HG02840 (cell line): ENCODE data around the gene KRT14.
"Not testable (repeated sequence)": the region's sequence is repeated elsewhere in the genome, so short reads cannot be mapped to it uniquely, and the experiment has no call there.

ENCODE experiments used
- ATAC-seq: cut with Tn5 transposase; IDR thresholded peaks from one replicate; pipeline ENCODE4 v1.9.1; 2021; ENCODE audit warnings: mild to moderate bottlenecking, moderate library complexity, moderate number of reproducible peaks; ENCODE audit not compliant: unreplicated experiment, low FRiP score

KRT14 gene

GRCh38 chr17:41610965-41611640 is 24.4 kb upstream of the KRT14 start:
- no peak for ATAC-seq

DNA sequence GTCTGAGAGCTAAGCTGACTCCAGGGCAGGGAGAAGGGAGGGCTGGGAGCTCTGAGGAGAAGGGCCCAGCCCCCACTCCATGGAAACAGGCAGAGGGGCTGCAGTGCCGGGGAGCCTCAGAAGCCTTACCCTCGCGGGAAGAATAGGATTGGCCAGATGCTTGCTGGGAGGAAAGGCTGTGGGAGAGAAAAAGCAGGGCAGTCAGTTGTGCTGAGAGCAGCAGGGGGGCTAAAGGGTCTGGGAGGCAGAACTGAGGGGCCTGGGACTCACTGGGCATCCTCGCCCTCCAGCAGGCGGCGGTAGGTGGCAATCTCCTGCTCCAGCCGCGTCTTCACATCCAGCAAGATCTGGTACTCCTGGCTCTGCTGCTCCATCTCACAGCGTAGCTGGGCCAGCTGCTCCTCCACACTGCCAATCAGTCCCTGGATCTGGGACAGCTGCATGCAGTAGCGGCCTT is 23.4 kb upstream of the KRT14 start:
- ATAC-seq: not testable (repeated sequence)

- not testable (repeated sequence) for ATAC-seq
Measured at GRCh38 chr17:41606930-41607329, 20.2 kb upstream of the KRT14 start.

DNA sequence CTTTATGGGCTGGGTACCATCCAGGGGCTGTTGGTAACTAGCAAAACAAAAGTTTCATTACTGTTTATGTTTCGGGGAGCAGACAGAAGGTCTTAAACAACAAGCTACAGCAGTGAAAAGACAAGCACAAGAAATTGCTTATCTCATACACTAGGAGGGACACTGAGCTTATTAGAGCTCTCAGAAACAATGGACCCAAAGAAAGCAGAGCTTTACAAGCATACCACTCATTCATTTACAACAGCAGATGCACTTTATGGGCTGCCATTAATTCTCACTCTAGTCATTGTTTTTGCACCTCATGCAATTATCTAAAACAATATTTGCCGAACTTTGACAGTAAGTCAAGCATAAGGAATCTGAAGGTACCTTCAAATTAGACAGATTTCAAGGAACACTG is 15.8 kb upstream of the KRT14 start:
- no peak for ATAC-seq

DNA sequence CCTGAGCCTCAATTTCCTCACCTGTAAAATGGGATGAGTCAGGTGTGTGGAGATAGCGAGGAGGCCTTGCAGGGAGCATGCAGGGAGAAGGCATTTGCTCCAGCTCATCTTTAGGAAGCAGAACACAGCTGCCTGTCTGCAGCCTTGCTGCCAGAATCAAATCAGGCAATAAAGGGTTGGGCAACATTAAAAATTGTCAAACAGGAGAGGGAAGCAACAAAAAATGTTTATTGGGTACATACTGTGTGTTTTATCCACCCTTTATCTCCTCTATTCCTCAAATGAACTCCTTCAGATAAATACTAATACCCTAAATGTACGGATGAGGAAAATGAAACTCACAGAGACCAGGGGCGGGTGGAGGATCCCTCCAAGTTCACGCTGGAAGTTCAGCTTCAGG is 13.6 kb upstream of the KRT14 start:
- no peak for ATAC-seq

DNA sequence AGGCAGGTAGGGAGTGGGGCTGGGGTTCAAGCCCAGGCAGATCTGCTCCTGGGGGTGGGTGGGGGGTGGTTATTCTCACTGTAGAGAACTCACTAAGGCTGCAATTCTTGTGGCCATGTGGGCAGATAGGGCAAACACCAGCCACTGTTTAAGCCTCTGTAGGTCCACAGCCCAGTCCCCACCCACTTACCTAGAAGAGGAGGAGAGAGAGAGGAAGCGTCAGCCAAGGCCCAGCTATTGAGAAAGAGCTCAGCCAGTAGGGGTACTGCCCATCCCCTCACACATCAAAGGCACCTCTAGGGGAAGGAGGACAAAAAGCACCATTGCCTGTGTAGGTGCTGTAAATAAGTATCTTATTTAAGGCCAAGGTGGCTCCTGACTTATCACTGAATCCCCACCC is 13.0 kb upstream of the KRT14 start:
- no peak for ATAC-seq

- no peak for ATAC-seq
Measured at GRCh38 chr17:41595585-41595984, 8.9 kb upstream of the KRT14 start.

DNA sequence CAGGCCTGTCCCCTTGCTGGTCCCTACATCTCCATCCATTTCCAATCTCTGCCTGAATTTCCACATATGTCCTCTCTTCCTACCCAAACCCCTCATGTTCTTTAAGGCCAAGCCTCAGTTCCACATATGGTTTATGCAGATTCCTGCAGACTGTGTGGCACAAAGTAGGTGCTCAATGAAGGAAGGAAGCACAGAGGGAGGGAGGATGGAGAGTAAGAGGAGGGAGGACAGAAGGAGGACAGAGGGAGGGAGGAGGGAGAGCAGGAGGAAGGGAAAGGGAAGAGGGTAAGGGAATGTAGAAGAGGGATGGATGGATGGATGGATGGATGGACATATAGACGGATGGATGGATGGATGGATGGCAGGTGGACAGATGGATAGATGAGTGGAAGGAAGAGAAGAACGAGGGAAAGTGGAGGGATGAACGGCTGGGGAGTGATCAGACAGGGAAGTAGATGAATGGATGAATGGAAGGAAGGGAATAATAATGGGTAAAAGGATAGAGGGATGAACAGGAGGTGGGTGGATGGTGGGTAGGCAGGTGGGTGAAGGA is 7.7 kb upstream of the KRT14 start:
- no peak for ATAC-seq

GRCh38 chr17:41593306-41593981 is 6.7 kb upstream of the KRT14 start:
- ATAC-seq: no peak

- no peak for ATAC-seq
Measured at GRCh38 chr17:41592601-41593305, 6.1 kb upstream of the KRT14 start.

DNA sequence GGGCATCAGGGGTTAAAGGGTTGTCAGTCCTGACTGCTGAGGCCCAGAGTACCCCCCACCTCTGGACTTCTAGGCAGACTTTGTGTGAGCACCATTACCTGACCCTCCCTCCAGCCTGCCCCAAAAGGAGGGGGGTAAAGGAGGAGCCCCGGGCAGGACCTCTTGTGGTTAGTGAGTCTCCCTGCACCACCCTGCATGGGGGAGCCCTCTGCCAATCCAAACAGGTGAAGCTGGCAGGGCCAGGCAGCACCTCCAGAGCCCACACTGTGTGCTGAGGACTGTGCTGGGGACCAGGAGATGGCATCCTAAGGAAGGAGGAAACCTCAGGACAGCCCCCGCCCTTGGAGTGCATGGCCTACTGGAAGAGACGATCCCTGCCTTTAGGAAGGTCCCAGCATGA is 2.6 kb upstream of the KRT14 start:
- no peak for ATAC-seq

DNA sequence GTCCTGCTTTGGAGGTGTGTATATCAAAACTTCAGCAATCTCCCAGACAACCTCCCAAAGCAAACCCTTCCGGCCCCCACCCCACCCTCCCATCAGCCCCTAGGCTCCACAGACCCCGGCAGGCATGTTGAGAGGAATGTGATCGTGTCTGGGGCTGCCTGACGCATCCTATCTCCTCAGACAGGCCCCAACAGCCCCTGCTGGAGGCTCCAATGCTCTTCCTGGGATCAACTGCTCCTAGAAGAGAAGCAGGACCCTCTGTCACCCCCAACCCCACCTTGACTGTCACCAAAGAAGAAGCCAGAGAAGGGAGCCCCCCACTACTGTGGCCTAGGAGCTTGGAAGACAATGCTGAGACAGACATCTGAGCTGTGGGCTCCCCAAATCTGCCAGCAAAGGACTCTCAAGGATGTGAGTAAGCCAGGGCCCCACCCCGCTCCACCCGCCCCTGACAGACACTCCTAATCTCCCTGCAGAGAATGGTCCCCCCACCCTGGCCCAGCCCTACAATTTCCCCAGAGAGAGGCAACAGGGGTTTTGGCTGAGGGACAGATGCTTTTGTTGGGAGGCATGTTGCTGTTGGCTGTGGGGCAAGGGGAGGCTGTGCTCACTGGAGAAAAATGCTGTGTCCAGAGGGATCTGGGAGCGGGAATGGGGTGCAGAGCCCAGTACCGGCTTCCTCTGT is 1.6 kb upstream of the KRT14 start:
- no peak for ATAC-seq

DNA sequence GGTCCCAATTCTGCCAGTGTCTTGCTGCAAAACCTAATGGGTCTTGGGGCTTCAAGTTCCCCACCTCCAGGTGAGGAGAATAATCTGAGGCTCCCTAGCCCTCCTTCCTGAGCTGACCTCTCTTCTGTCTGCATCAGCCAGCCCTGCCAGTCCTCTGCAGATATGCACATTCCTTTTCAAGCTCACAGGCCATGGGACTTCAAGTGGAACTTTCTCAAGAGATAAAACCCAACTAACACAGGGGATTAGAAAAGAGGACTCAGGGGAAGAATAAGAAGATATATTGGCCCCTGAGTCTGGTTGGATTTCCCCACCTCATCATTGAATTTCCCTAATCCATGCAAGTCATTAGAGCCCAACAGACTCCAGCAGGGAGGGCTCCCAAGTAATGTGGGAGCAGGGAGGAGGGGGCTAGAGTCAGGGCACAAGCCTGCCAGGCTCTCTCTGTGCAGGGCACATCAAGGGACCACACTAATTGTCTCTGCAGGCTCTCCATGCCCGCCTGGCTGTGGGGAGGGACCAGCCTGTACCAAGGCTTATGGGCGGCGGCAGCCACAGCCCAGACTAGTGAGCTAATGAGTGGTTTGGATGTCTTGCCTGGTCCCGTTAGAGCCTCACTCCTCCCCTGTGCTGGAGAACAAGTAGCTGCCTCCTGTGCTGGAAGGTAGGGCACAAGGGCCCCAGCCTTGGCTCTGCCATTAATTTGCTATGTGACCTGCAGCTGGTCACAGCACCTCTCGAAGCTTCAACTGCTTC is 1.2 kb downstream of the KRT14 start:
- no peak for ATAC-seq

GRCh38 chr17:41584331-41584927 is 2.3 kb downstream of the KRT14 start:
- ATAC-seq: not testable (repeated sequence)

DNA sequence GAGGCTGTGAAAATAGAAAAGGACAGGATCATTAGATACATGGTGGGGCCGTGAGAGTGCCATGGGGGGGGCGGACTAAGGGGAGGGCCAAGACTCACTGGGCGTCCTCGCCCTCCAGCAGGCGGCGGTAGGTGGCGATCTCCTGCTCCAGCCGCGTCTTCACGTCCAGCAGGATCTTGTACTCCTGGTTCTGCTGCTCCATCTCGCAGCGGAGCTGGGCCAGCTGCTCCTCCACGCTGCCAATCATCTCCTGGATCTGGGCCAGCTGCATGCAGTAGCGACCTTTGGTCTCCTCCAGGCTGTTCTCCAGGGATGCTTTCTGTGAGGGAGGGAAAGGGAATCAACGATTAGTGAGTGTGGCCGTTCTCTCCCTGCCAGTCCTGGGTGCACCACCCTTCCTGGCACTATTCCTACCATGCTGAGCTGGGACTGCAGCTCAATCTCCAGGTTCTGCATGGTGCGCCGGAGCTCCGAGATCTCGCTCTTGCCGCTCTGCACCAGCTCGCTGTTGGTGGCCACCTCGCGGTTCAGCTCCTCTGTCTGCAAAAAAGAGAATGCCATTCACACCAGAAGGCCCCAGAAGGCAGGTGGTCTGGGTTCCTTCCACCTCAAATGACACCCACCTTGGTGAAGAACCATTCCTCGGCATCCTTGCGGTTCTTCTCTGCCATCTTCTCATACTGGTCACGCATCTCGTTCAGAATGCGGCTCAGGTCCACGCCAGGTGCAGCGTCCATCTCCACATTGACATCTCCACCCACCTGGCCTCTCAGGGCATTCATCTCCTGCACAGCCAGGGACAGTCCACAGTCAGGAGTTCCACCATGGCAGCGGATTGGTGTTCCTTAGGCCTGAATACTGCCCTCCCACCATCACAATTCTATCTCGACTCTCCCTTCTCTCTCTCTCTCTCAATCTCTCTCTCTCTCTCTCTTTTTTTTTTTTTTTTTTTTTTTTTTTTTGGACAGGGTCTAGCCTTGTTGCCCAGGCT is 3.3 kb downstream of the KRT14 start:
- ATAC-seq: no peak

DNA sequence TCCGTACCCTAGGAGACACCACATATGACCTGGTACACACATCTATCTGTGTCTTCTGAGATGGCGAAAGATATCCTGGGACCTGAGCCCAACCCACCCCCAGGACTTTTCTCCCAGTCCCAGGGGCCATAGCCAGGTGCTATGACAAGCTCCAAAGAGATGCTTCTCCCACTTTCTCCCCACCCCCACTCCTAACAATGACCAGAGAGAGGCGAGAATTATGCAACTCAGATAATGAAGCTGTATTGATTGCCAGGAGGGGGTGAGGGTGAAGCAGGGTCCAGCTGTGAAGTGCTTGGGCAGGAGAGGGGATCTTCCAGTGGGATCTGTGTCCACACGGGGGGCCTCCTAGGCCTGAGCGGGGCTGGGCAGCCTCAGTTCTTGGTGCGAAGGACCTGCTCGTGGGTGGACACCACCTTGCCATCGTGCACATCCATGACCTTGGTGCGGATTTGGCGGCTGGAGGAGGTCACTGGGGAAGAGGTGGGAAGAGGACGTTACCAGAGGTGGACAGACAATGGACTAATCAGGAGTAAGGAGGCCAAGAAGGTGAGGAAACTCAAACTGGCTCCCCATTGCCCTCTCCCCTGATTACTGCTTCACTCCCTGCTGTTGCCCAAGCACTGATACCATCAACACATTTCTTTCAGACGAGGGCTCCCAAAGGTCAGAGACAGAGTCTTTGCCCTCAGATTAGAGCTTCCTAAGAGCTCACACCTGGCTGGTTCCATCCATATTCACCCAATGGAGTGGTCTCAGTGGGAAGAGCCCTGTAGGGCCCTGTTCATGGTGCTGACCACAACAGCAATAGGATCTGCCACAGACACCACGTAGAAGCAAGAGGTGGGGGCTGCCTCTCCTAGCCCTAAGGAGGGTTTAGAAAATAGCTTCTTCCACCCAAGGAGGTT is 4.4 kb downstream of the KRT14 start:
- not testable (repeated sequence) for ATAC-seq

DNA sequence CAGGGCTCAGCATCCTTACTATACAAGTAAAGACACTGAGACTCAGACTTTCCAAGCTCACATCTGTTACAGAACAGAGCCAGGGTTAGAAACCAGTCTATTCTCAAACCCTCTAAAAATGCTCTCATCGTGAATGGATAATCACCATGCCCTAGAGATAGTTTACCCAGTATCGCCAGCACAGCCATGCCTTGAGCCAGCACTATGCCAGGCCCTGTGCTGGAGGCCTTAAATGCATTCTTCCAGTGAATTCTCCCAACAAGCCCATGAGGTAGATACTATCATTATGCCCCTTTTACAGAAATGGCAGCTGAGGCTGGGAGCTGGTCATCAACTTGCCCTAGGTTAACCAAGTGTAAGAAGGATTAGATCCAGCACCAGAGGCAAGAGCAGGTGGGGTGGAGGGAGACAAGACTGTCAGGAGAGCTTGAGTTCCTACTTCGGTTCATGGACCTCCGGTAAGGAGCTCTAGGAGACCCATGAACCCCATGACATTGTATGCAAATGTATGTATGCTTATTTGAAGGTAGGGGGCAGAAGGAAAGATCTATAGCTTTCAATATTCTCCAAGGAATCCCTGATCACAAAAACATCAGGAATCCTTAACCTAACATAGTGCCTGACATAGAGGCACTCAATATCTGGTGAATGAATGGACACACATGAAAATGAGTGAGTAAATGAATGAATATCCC is 5.2 kb downstream of the KRT14 start:
- ATAC-seq: no peak
